Mammary epithelial cell (primary cell): ENCODE measurements around the gene XPO4.

Source experiments
- CTCF ChIP-seq, 2 donors: IDR thresholded peaks in 1 of 2; conservative IDR thresholded peaks in 1 of 2; 2 replicates each; pipeline ENCODE4 v1.5.1; 2011 to 2012; ENCODE audit warnings: inconsistent platforms in 2 of 2, low read length in 2 of 2, mild to moderate bottlenecking in 2 of 2, control low read depth in 1 of 2, low read depth in 1 of 2; ENCODE audit not compliant: insufficient read depth in 1 of 2; ENCODE audit errors: extremely low read depth in 1 of 2
- EZH2 ChIP-seq: IDR thresholded peaks from 2 replicates; pipeline ENCODE4 v1.6.1; 2012; ENCODE audit warnings: low read length, inconsistent platforms, borderline replicate concordance

- no peak for TF ChIP-seq CTCF (conservative IDR thresholded peaks at IDR 0.05 in 1 of 2, IDR thresholded peaks at IDR 0.05 in 1 of 2; ENCODE audit: extremely low read depth in 1 of 2, insufficient read depth in 1 of 2, low read depth in 1 of 2, low read length in 2 of 2)
- no peak for TF ChIP-seq EZH2
Measured at GRCh38 chr13:20923272-20923671, 20.7 kb upstream of the XPO4 start.
